Coronary artery (tissue), 2 donors: Measurements from ENCODE around the gene MCAM.

Experiments
- DNase-seq: peaks from one replicate; pipeline ENCODE4 v3.0.0-alpha.2; 2017; ENCODE audit warnings: low spot score
- H3K27ac ChIP-seq, 2 donors: fragments of 200-600 bp; sonication (generic); one replicate each; pipeline ENCODE4 v1.5.1; 2016 to 2019
- H3K4me3 ChIP-seq: fragments of 200-600 bp; sonication (generic); 2 replicates; pipeline ENCODE4 v1.5.1; 2016; ENCODE audit warnings: mild to moderate bottlenecking, moderate library complexity
- CTCF ChIP-seq: fragments of 200-600 bp; sonication (generic); IDR thresholded peaks from one replicate; pipeline ENCODE4 v1.5.1; 2019; ENCODE audit warnings: antibody characterized with exemption

Gene MCAM

GRCh38 chr11:119316729-119317591 is at the start of gene MCAM:
Gene MCAM (minus strand): TSS chr11:119317130. CDS start chr11:119317101, 29 bp downstream.
- no peak for TF ChIP-seq CTCF
- DNase-seq = peak; percentile 95
- H3K27ac ChIP-seq = peak within 1 kb of the TSS; percentile 95 to 99
- peak within 1 kb of the TSS; percentile 95 for H3K4me3 ChIP-seq

GRCh38 chr11:119365071-119365591 is 48.2 kb upstream of the MCAM start:
- Histone ChIP-seq H3K4me3 (peak overlapping the region; percentile 31), H3K27ac (peak overlapping the region; percentile 72 to 82)
- no peak for TF ChIP-seq CTCF
- DNase-seq = no peak

GRCh38 chr11:119363851-119364590 is 47.1 kb upstream of the MCAM start:
- no peak for DNase-seq

GRCh38 chr11:119363081-119363850 is 46.3 kb upstream of the MCAM start:
- DNase-seq = no peak
- no peak for TF ChIP-seq CTCF
- H3K4me3 ChIP-seq = peak overlapping the region; percentile 80
- H3K27ac ChIP-seq = peak overlapping the region; percentile 72 to 82

More at GRCh38 chr11:119363851-119364590, 47.1 kb upstream of the MCAM start:
- Histone ChIP-seq H3K27ac (peak overlapping the region; percentile 72 to 82), H3K4me3 (peak overlapping the region; percentile 80)
- no peak for TF ChIP-seq CTCF

GRCh38 chr11:119362741-119363080 is 45.8 kb upstream of the MCAM start:
- DNase-seq = no peak
- TF ChIP-seq CTCF = no peak
- Histone ChIP-seq H3K4me3 (peak overlapping the region; percentile 80), H3K27ac (peak overlapping the region; percentile 72 to 82)

- TF ChIP-seq CTCF = no peak
- DNase-seq = no peak
- H3K4me3 ChIP-seq = no peak overlapping the region
- H3K27ac ChIP-seq = peak overlapping the region; percentile 72 to 82
These were observed 45.2 kb upstream of the MCAM start for GRCh38 chr11:119361941-119362725.
